Spleen (tissue), 7 donors: ENCODE results near the gene MSX2.

Experiments
- POLR2A ChIP-seq, 3 donors: fragments of 450-650 bp; IDR thresholded peaks; one replicate each; pipeline ENCODE4 v1.5.1; 2017; ENCODE audit warnings: antibody characterized with exemption in 3 of 3, mild to moderate bottlenecking in 1 of 3
- TF ChIP-seq, protein P1 (sequence below), 11 experiments: fragments of 200-600 bp in 7 of 11; fragments of 450-650 bp in 4 of 11; sonication (generic) in 4 of 11; IDR thresholded peaks in 8 of 11; conservative IDR thresholded peaks in 3 of 11; 1 replicate in 7 of 11; 2 replicates in 4 of 11; pipeline versions ENCODE4 v1.4.0 to v1.8.0; 2016 to 2021; ENCODE audit warnings: antibody characterized with exemption in 11 of 11, inconsistent platforms in 4 of 11, mild to moderate bottlenecking in 1 of 11
- donor health status: DM: no; HTN: no; CAD: no; lungs with moderate emphysema.
- donor health status: DM: no; HTN: no; CAD: no.
- donor health status: DM: no; HTN: no; CAD: no.

- no peak for TF ChIP-seq POLR2A (IDR thresholded peaks at IDR 0.05)
- TF ChIP-seq, protein P1, sequence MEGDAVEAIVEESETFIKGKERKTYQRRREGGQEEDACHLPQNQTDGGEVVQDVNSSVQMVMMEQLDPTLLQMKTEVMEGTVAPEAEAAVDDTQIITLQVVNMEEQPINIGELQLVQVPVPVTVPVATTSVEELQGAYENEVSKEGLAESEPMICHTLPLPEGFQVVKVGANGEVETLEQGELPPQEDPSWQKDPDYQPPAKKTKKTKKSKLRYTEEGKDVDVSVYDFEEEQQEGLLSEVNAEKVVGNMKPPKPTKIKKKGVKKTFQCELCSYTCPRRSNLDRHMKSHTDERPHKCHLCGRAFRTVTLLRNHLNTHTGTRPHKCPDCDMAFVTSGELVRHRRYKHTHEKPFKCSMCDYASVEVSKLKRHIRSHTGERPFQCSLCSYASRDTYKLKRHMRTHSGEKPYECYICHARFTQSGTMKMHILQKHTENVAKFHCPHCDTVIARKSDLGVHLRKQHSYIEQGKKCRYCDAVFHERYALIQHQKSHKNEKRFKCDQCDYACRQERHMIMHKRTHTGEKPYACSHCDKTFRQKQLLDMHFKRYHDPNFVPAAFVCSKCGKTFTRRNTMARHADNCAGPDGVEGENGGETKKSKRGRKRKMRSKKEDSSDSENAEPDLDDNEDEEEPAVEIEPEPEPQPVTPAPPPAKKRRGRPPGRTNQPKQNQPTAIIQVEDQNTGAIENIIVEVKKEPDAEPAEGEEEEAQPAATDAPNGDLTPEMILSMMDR (IDR thresholded peaks at IDR 0.05 in 8 of 11, conservative IDR thresholded peaks at IDR 0.05 in 3 of 11): no peak
Observed at GRCh38 chr5:174773371-174773770, 49.0 kb downstream of the MSX2 start.
